K562 (cell line): ENCODE results near the gene ATP8B2. TPM values are rescaled to one million over a fixed set of nuclear protein-coding genes. Genes with fewer than 3 reads are reported as not detected.

ENCODE experiments used
- CBFA2T3 ChIP-seq: fragments of 450-650 bp; IDR thresholded peaks from 2 replicates; pipeline ENCODE4 v1.6.1; 2017
- ETV5 ChIP-seq: sonication (generic); formaldehyde crosslinking; IDR thresholded peaks from 2 replicates; pipeline ENCODE4 v1.4.0; 2020; ENCODE audit warnings: low read depth, mild to moderate bottlenecking, missing genetic modification reagents
- ETV6 ChIP-seq, 3 experiments: fragments of 150-350 bp in 1 of 3; sonication (generic) in 1 of 3; formaldehyde crosslinking in 1 of 3; IDR thresholded peaks; 2 replicates each; pipeline versions ENCODE4 v1.6.1 to v1.8.0; 2014 to 2022; ENCODE audit warnings: borderline replicate concordance in 2 of 3, low read depth in 2 of 3, antibody characterized with exemption in 1 of 3, low read length in 1 of 3, mild to moderate bottlenecking in 1 of 3, missing genetic modification reagents in 1 of 3
- FOXJ3 ChIP-seq: sonication (generic); formaldehyde crosslinking; IDR thresholded peaks from 2 replicates; pipeline ENCODE4 v1.4.0; 2020; ENCODE audit warnings: mild to moderate bottlenecking, missing genetic modification reagents
- GTF2F1 ChIP-seq: IDR thresholded peaks from 2 replicates; pipeline ENCODE4 v1.6.1; 2011; ENCODE audit warnings: low read depth, low read length, improper control_type of control experiment
- HDAC1 ChIP-seq, 2 experiments: fragments of 450-650 bp; IDR thresholded peaks; 2 replicates each; pipeline ENCODE4 v1.6.1; 2016 to 2017; ENCODE audit warnings: inconsistent platforms in 1 of 2, mild to moderate bottlenecking in 1 of 2, moderate library complexity in 1 of 2
- HMG20A ChIP-seq: fragments of 450-650 bp; formaldehyde crosslinking; conservative IDR thresholded peaks from 2 replicates; pipeline ENCODE4 v1.4.0; 2020; ENCODE audit warnings: mild to moderate bottlenecking, mixed read lengths
- IRF2 ChIP-seq: sonication (generic); formaldehyde crosslinking; IDR thresholded peaks from 2 replicates; pipeline ENCODE4 v1.8.1; 2022; ENCODE audit warnings: mild to moderate bottlenecking, missing genetic modification reagents
- JUND ChIP-seq, 2 experiments: IDR thresholded peaks; 2 replicates in 1 of 2; 3 replicates in 1 of 2; pipeline ENCODE4 v1.6.1; 2011; ENCODE audit warnings: borderline replicate concordance in 2 of 2, low read depth in 2 of 2, low read length in 2 of 2, improper control_type of control experiment in 1 of 2, missing biosample characterization in 1 of 2, missing genetic modification characterization in 1 of 2, missing genetic modification reagents in 1 of 2
- KAT7 ChIP-seq: sonication (generic); formaldehyde crosslinking; IDR thresholded peaks from 2 replicates; pipeline ENCODE4 v1.8.0; 2022; ENCODE audit warnings: missing genetic modification reagents, mild to moderate bottlenecking, borderline replicate concordance
- KDM5B ChIP-seq: fragments of 200-600 bp; sonication (generic); IDR thresholded peaks from 2 replicates; pipeline ENCODE4 v1.6.1; 2012; ENCODE audit warnings: low read depth, mild to moderate bottlenecking, moderate library complexity, low read length, control low read depth, inconsistent platforms; ENCODE audit not compliant: insufficient replicate concordance
- KLF10 ChIP-seq: fragments of 250-450 bp; sonication (Bioruptor Pico); IDR thresholded peaks from 2 replicates; pipeline ENCODE4 v1.6.1; 2021; ENCODE audit warnings: matching md5 sums
- KLF16 ChIP-seq: IDR thresholded peaks from 2 replicates; pipeline ENCODE4 v1.6.1; 2016; ENCODE audit warnings: antibody characterized with exemption
- MEF2A ChIP-seq: IDR thresholded peaks from 2 replicates; pipeline ENCODE4 v1.6.1; 2011; ENCODE audit warnings: low read depth, mild to moderate bottlenecking, low read length, moderate library complexity; ENCODE audit not compliant: control insufficient read depth
- NFE2L1 ChIP-seq: fragments of 450-650 bp; IDR thresholded peaks from 2 replicates; pipeline ENCODE4 v1.6.1; 2016; ENCODE audit warnings: missing genetic modification characterization, low read depth, mild to moderate bottlenecking, missing compliant biosample characterization, moderate library complexity, borderline replicate concordance
- RAD21 ChIP-seq, 2 experiments: fragments of 250-450 bp in 1 of 2; fragments of 450-650 bp in 1 of 2; sonication (Bioruptor Pico) in 1 of 2; formaldehyde crosslinking in 1 of 2; IDR thresholded peaks in 1 of 2; conservative IDR thresholded peaks in 1 of 2; 2 replicates each; pipeline versions ENCODE4 v1.4.0 to v1.8.0; 2020 to 2022; ENCODE audit warnings: mild to moderate bottlenecking in 2 of 2, moderate library complexity in 1 of 2
- RBFOX2 ChIP-seq: fragments of 200-400 bp; formaldehyde crosslinking; IDR thresholded peaks from 2 replicates; pipeline ENCODE4 v1.6.1; 2017; ENCODE audit warnings: low read depth, mild to moderate bottlenecking, low read length, moderate library complexity
- SOX6 ChIP-seq: fragments of 450-650 bp; IDR thresholded peaks from 2 replicates; pipeline ENCODE4 v1.6.1; 2014; ENCODE audit warnings: mild to moderate bottlenecking
- SPI1 ChIP-seq: IDR thresholded peaks from 2 replicates; pipeline ENCODE4 v1.6.1; 2011; ENCODE audit warnings: low read depth, low read length, control low read depth, borderline replicate concordance
- TAF1 ChIP-seq: IDR thresholded peaks from 2 replicates; pipeline ENCODE4 v1.6.1; 2011; ENCODE audit warnings: mild to moderate bottlenecking, low read length, moderate library complexity; ENCODE audit not compliant: insufficient read depth, control insufficient read depth, severe bottlenecking; ENCODE audit errors: extremely low read depth
- TBP ChIP-seq: optimal IDR thresholded peaks from 2 replicates; pipeline ENCODE3; 2011; ENCODE audit warnings: low read depth, low read length, improper control_type of control experiment
- ZNF57 ChIP-seq: fragments of 450-650 bp; formaldehyde crosslinking; IDR thresholded peaks from 2 replicates; pipeline ENCODE4 v1.4.0; 2020; ENCODE audit warnings: mild to moderate bottlenecking, moderate library complexity
- ZNF644 ChIP-seq: fragments of 200-800 bp; sonication (Bioruptor generic); IDR thresholded peaks from 2 replicates; pipeline ENCODE4 v1.6.1; 2016; ENCODE audit warnings: low read depth, missing genetic modification characterization, missing compliant biosample characterization
- polyA plus RNA-seq, 8 experiments: library from polyadenylated mRNA; depleted of rRNA in 4 of 8; stranded (reverse) in 5 of 8; unstranded in 3 of 8; fragments of >200 nt; fragmentation: Nextera tagmentation in 2 of 8; fragmentation: Illumina TruSeq in 1 of 8; extraction: Ambion mirVana in 2 of 8; extraction: Trizol in 1 of 8; gene quantifications; 2 replicates each; pipeline versions ENCODE4 v1.2.1 to v1.2.3, GENCODE V29; 2011 to 2014; ENCODE audit warnings: inconsistent platforms in 1 of 8, missing spikeins in 1 of 8
- total RNA-seq, 7 experiments: library from RNA; depleted of rRNA in 6 of 7; stranded (reverse); fragments of >200 nt in 6 of 7; fragmentation: Illumina TruSeq in 2 of 7; extraction: Trizol in 2 of 7; gene quantifications; 2 replicates each; pipeline versions ENCODE4 v1.2.1 to v1.2.3, GENCODE V29; 2011 to 2021; ENCODE audit warnings: low replicate concordance in 1 of 7
- TF ChIP-seq, protein P1 (sequence below): fragments of 450-650 bp; IDR thresholded peaks from 2 replicates; pipeline ENCODE4 v1.6.1; 2017; ENCODE audit warnings: antibody characterized with exemption, mild to moderate bottlenecking

ATP8B2 gene
- total and polyA plus RNA-seq, 9 of the 15 experiments (the other 6 are each of a cell fraction or from before 2014, with no cell fraction given), result 0.27 to 33.2 (median 18.4) TPM

DNA sequence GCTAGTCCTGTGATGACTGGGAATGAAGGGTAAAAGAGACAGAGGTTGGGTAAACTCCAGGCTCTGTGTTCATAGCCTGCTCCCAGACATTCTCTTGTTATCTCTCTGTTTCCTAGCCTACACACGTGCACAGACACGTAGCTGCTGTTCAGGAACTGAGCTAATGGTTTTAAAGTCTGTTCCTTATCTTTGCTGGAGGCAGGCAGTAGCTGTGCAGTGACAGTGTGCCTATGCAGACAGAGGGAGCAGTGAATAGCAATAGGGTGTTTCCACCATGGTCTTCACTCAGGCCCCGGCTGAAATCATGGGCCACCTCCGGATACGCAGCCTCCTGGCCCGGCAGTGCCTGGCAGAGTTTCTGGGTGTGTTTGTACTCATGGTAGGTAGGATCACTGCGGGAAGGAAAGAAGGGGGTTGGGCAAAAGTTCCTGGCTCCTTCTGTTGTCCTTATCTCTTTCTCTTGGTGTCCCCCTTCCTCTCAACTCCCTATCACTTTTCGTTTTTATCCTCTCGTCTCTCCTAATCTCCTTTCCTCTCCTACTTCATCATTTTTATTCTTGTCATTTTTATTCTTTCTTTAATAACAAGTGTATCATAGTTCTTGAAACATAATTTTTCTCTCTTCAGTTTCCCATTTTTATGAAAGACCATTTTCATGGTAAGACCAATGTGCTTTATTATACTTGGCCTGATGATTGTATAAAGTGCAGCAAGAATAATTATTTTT lies 4.3 kb upstream of the ATP8B2 start, which contains the start of gene AQP10 (continued):
- TF ChIP-seq, protein P1, sequence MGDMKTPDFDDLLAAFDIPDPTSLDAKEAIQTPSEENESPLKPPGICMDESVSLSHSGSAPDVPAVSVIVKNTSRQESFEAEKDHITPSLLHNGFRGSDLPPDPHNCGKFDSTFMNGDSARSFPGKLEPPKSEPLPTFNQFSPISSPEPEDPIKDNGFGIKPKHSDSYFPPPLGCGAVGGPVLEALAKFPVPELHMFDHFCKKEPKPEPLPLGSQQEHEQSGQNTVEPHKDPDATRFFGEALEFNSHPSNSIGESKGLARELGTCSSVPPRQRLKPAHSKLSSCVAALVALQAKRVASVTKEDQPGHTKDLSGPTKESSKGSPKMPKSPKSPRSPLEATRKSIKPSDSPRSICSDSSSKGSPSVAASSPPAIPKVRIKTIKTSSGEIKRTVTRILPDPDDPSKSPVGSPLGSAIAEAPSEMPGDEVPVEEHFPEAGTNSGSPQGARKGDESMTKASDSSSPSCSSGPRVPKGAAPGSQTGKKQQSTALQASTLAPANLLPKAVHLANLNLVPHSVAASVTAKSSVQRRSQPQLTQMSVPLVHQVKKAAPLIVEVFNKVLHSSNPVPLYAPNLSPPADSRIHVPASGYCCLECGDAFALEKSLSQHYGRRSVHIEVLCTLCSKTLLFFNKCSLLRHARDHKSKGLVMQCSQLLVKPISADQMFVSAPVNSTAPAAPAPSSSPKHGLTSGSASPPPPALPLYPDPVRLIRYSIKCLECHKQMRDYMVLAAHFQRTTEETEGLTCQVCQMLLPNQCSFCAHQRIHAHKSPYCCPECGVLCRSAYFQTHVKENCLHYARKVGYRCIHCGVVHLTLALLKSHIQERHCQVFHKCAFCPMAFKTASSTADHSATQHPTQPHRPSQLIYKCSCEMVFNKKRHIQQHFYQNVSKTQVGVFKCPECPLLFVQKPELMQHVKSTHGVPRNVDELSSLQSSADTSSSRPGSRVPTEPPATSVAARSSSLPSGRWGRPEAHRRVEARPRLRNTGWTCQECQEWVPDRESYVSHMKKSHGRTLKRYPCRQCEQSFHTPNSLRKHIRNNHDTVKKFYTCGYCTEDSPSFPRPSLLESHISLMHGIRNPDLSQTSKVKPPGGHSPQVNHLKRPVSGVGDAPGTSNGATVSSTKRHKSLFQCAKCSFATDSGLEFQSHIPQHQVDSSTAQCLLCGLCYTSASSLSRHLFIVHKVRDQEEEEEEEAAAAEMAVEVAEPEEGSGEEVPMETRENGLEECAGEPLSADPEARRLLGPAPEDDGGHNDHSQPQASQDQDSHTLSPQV, result peak; percentile 71
- TF ChIP-seq NFE2L1 (tag), result no peak
- no peak for TF ChIP-seq KLF10 (CRISPR knock-in tag)
- no peak for TF ChIP-seq ZNF57 (CRISPR knock-in tag)
- no peak for TF ChIP-seq IRF2 (CRISPR knock-in tag)
- TF ChIP-seq JUND (IDR thresholded peaks at IDR 0.05; ENCODE audit: borderline replicate concordance, low read depth, low read length), result peak; percentile 80; the same call in 1 of the 2 replicates
- TF ChIP-seq JUND (tag; IDR thresholded peaks at IDR 0.05; ENCODE audit: borderline replicate concordance, low read depth, low read length), result peak; percentile 83; the same call in 2 of the 3 replicates
- no peak for TF ChIP-seq KAT7 (CRISPR knock-in tag)
- no peak for TF ChIP-seq FOXJ3 (CRISPR knock-in tag)
- peak; percentile 90 for TF ChIP-seq CBFA2T3
- no peak for TF ChIP-seq MEF2A
- TF ChIP-seq ZNF644 (tag), result no peak
- no peak for TF ChIP-seq ETV6 (IDR thresholded peaks at IDR 0.05; ENCODE audit: borderline replicate concordance in 1 of 2, low read depth in 2 of 2, low read length in 1 of 2)
- TF ChIP-seq ETV6 (CRISPR knock-in tag; IDR thresholded peaks at IDR 0.05; ENCODE audit: borderline replicate concordance), result no peak
- peak in 1 of 2 experiments; percentile 87; a peak in 2 of 4 replicates for TF ChIP-seq HDAC1 (IDR thresholded peaks at IDR 0.05)
- TF ChIP-seq SPI1, result peak; percentile 48; the same call in 1 of the 2 replicates
- peak; percentile 72 for TF ChIP-seq TAF1
- no peak for TF ChIP-seq GTF2F1
- peak; percentile 27 to 40; a peak in 2 of 4 replicates for TF ChIP-seq RAD21 (CRISPR knock-in tag; conservative IDR thresholded peaks at IDR 0.05 in 1 of 2, IDR thresholded peaks at IDR 0.05 in 1 of 2)
- peak; percentile 76 for TF ChIP-seq ETV5 (CRISPR knock-in tag)
- no peak for TF ChIP-seq HMG20A (CRISPR knock-in tag)
- TF ChIP-seq TBP, result peak; percentile 67
- TF ChIP-seq KLF16, result peak; percentile 61; the same call in 1 of the 2 replicates
- TF ChIP-seq RBFOX2, result peak; percentile 61
- TF ChIP-seq KDM5B, result peak; percentile 72
- peak; percentile 95 for TF ChIP-seq SOX6
